ENCODE results near the gene BCDIN3D.

The BCDIN3D gene

GRCh38 chr12:49824416-49824815 is 18.5 kb downstream of the BCDIN3D start:
- TF ChIP-seq, protein P1, sequence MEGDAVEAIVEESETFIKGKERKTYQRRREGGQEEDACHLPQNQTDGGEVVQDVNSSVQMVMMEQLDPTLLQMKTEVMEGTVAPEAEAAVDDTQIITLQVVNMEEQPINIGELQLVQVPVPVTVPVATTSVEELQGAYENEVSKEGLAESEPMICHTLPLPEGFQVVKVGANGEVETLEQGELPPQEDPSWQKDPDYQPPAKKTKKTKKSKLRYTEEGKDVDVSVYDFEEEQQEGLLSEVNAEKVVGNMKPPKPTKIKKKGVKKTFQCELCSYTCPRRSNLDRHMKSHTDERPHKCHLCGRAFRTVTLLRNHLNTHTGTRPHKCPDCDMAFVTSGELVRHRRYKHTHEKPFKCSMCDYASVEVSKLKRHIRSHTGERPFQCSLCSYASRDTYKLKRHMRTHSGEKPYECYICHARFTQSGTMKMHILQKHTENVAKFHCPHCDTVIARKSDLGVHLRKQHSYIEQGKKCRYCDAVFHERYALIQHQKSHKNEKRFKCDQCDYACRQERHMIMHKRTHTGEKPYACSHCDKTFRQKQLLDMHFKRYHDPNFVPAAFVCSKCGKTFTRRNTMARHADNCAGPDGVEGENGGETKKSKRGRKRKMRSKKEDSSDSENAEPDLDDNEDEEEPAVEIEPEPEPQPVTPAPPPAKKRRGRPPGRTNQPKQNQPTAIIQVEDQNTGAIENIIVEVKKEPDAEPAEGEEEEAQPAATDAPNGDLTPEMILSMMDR (IDR thresholded peaks at IDR 0.05; ENCODE audit: extremely low read depth, missing control alignments) = no peak
- DNase-seq (ENCODE audit: low spot score) = no peak

- no peak for DNase-seq (ENCODE audit: low spot score)
- TF ChIP-seq, protein P1 (IDR thresholded peaks at IDR 0.05; ENCODE audit: extremely low read depth, missing control alignments) = no peak
Measured at GRCh38 chr12:49823951-49824350, 19.0 kb downstream of the BCDIN3D start.

DNA sequence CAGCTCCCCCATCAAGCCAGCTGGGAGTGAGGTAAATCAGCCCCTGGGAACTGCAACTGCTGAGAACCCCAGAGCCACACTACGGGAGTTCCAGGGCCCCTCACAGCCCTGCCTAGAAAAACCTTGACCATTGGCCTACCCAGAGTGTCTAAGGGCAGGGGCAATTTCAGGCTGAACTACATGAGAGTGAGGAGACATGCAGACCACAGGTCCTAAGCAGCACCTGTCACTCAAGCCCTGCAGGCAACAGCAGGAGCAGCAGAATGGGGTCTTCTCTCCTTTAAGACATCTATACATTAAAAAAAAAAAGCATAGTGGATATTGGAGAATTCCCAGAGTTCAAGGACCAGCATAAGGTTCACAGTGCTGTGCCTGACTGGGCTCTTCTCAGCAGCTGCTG is 19.6 kb downstream of the BCDIN3D start:
- DNase-seq (ENCODE audit: low spot score) = no peak
- TF ChIP-seq, protein P1 (IDR thresholded peaks at IDR 0.05; ENCODE audit: extremely low read depth, missing control alignments) = no peak

DNA sequence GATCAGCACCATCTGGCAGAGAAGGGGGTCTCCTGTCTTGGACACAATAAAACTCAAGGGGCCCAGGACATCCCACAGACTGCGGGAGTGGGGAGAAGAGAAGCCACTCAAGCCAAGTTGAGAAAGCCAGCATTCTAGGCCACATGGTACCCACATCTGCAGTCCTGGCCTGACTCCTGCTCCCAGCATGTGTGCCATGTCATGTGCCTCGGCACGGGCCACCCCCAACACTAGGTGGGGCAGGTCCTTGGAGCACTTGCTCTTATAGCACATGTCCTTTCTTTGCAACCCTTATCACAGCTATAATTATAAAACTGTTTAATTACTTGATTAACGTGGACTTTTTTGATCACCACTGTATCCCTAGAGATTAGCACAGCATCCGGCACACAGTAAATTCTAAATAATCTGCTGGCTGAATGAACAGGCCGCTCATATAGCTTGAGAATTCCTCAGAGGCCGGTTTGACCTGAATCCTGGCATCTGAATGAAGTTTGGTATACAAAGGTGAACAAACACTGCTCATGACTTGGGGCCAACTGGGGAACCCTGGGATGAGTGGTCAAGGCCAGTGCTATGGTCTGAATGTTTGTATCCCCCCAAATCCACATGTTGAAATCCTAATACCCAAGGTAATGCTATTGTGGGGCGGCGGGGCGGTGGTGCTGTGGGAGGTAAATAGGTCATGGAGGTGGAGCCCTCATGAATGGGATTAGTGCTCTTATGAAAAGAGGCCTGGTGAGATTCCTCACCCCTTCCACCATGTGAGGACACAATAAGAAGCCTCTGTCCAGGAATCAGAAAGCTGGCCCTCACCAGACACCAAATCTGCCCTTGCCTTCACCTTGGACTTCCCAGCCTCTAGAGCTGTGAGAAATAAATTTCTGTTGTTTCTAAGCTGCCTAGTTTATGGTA is 21.3 kb downstream of the BCDIN3D start:
- TF ChIP-seq, protein P1 (IDR thresholded peaks at IDR 0.05; ENCODE audit: extremely low read depth, missing control alignments) = no peak
- no peak for DNase-seq (ENCODE audit: low spot score)

DNA sequence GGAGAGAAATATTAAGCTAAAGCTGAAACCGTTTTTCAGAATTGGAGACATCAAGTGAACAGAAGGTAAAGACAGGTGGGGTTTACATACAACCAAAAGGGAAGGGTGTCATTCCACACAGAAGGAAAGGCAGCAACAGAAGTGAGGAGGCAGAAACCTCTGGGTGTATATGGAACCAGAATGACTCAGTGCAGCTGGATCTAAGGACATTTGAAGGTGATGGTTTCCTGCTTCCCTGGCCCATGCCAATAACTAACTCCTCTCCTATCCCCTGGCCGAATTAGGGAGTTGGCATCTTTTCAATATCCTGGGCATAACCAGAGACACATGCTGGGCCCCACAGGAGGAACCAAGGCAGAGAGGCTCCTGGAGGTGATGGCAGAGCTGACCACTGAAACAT is 23.1 kb downstream of the BCDIN3D start:
- TF ChIP-seq, protein P1 (IDR thresholded peaks at IDR 0.05; ENCODE audit: extremely low read depth, missing control alignments) = no peak
- no peak for DNase-seq (ENCODE audit: low spot score)

GRCh38 chr12:49818241-49818895 is 24.5 kb downstream of the BCDIN3D start:
- TF ChIP-seq, protein P1 (IDR thresholded peaks at IDR 0.05; ENCODE audit: extremely low read depth, missing control alignments) = no peak
- no peak for DNase-seq (ENCODE audit: low spot score)

GRCh38 chr12:49813131-49813530 is 29.8 kb downstream of the BCDIN3D start:
- TF ChIP-seq, protein P1 (IDR thresholded peaks at IDR 0.05; ENCODE audit: extremely low read depth, missing control alignments) = no peak
- no peak for DNase-seq (ENCODE audit: low spot score)
